ENCODE results near the gene RTRAF. TPM values are rescaled to one million over a fixed set of nuclear protein-coding genes. Genes with fewer than 3 reads are reported as not detected.
A peak's percentile ranks its signal among the peaks of the same experiment; 100 is the strongest.

Gene RTRAF
- total and polyA plus RNA-seq, 4 donors, result 84.1 to 167 (median 134) TPM

DNA sequence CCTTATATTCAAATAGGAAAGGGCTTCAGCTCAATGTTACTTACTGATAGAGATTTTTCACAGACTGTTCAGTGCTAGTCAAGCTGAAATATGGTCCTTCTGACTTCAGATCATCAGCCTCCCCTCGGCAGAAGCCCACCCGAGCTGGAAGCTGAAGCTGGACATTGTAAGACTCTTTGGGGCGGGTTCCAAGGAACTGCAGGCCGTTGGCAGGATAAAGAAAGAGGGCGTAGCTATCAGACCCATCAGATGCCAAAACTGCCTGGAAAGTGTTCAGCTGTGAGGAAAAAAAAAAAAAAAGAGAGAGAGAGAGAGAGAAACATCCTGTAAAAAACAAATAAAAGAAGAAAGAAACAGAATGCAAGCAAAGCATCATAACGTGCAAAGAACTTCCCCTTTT lies 70.7 kb downstream of the RTRAF start:
- no peaks in the 10 kb centered on the region for H3K9me3 ChIP-seq (ENCODE audit: control insufficient read depth in 4 of 4, insufficient read depth in 3 of 4, low read length in 3 of 4)
- H3K9ac ChIP-seq (ENCODE audit: insufficient read depth in 1 of 2, low read length in 2 of 2), result no peak overlapping the region
- ATAC-seq (ENCODE audit: insufficient read depth, low FRiP score), result no peak
- peaks cover 9 to 58% (median 45%) of the 10 kb centered on the region in 5 donors for H3K4me1 ChIP-seq (ENCODE audit: control insufficient read depth in 5 of 5, insufficient read depth in 5 of 5, low read length in 5 of 5)
- H3K36me3 ChIP-seq (ENCODE audit: control insufficient read depth in 4 of 4, insufficient read depth in 4 of 4, low read length in 4 of 4), result peaks cover 0 to 9% (median 7%) of the 10 kb centered on the region in 4 donors
- H3K27me3 ChIP-seq (ENCODE audit: control insufficient read depth in 3 of 3, insufficient read depth in 3 of 3, low read length in 2 of 3), result no peaks in the 10 kb centered on the region
- H3K27ac ChIP-seq (ENCODE audit: low read depth in 1 of 2, low read length in 1 of 2), result peak overlapping the region in 1 of 2 donors; percentile 42
- peak; percentile 84 to 96 (median 95) for DNase-seq
- TF ChIP-seq, protein P1, sequence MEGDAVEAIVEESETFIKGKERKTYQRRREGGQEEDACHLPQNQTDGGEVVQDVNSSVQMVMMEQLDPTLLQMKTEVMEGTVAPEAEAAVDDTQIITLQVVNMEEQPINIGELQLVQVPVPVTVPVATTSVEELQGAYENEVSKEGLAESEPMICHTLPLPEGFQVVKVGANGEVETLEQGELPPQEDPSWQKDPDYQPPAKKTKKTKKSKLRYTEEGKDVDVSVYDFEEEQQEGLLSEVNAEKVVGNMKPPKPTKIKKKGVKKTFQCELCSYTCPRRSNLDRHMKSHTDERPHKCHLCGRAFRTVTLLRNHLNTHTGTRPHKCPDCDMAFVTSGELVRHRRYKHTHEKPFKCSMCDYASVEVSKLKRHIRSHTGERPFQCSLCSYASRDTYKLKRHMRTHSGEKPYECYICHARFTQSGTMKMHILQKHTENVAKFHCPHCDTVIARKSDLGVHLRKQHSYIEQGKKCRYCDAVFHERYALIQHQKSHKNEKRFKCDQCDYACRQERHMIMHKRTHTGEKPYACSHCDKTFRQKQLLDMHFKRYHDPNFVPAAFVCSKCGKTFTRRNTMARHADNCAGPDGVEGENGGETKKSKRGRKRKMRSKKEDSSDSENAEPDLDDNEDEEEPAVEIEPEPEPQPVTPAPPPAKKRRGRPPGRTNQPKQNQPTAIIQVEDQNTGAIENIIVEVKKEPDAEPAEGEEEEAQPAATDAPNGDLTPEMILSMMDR (IDR thresholded peaks at IDR 0.05; ENCODE audit: control extremely low read depth, extremely low read depth), result no peak
- no peak overlapping the region for H3K4me3 ChIP-seq
- WGBS, 2 donors, result 25 to 62% methylated on average over 6 of the region's 6 CpGs

Other genes with a start within 250 kb of the RTRAF start
- gene GNG2, start 128.9 kb upstream of the RTRAF start, total RNA-seq, result 10 to 100 TPM; 20.9 to 42.3 TPM
- gene GNG2, start 128.9 kb upstream of the RTRAF start, polyA plus RNA-seq, result 10 to 100 TPM in 1 of 2 donors, 1 to 10 TPM in 1; 3.7 to 22.1 TPM
- gene NID2, start 79.5 kb downstream of the RTRAF start, total RNA-seq, result 100 to 1,000 TPM in 1 of 2 donors, 1 to 10 TPM in 1; 9.7 to 116 TPM
- 1 to 10 TPM; 3.4 to 6.0 TPM for gene NID2, start 79.5 kb downstream of the RTRAF start, polyA plus RNA-seq